Left lung (tissue), 10 donors: ENCODE measurements around the gene FHL1. TPM values are rescaled to one million over a fixed set of nuclear protein-coding genes. Genes with fewer than 3 reads are reported as not detected.

Source experiments
- ATAC-seq: fragments of 200-7000 bp; cut with Tn5 transposase; one replicate; pipeline ENCODE4 v1.9.1; 2020; ENCODE audit warnings: moderate library complexity
- DNase-seq, 4 donors: peaks; one replicate each; pipeline ENCODE4 v3.0.0-alpha.2; 2013 to 2020
- H3K27ac ChIP-seq, 2 donors: fragments of 200-600 bp; sonication (generic) in 1 of 2; one replicate each; pipeline versions ENCODE4 v1.5.0 to v1.8.0; 2020 to 2021
- H3K27me3 ChIP-seq, 2 donors: fragments of 200-600 bp; sonication (generic) in 1 of 2; one replicate each; pipeline versions ENCODE4 v1.5.0 to v1.8.0; 2020 to 2021
- H3K36me3 ChIP-seq, 2 donors: fragments of 200-600 bp; sonication (generic) in 1 of 2; one replicate each; pipeline versions ENCODE4 v1.5.0 to v1.8.0; 2020 to 2021
- H3K4me1 ChIP-seq, 2 donors: fragments of 200-600 bp; one replicate each; pipeline ENCODE4 v1.8.0; 2021
- H3K4me3 ChIP-seq, 2 donors: fragments of 200-600 bp; sonication (generic) in 1 of 2; one replicate each; pipeline versions ENCODE4 v1.5.0 to v1.8.0; 2020 to 2021; ENCODE audit warnings: mild to moderate bottlenecking in 1 of 2
- H3K9me3 ChIP-seq, 2 donors: fragments of 200-600 bp; sonication (generic) in 1 of 2; one replicate each; pipeline versions ENCODE4 v1.5.0 to v1.8.0; 2020 to 2021
- intact Hi-C, 2 donors: fragments of 100-400 bp; cut with DNase I; formaldehyde crosslinking; loops; one replicate each; pipeline versions ENCODE4 v1.11.2 to v1.14.2; 2022
- polyA plus RNA-seq, 6 donors: library from polyadenylated mRNA; unstranded; fragments of 120-200 nt; gene quantifications; one replicate each; pipeline ENCODE4 v1.2.1, GENCODE V29; 2013; ENCODE audit not compliant: insufficient read length in 6 of 6
- total RNA-seq, 2 donors: library from RNA; stranded (reverse); fragmentation: NEBNext Ultra II Directional; extraction: Animal tissue kit (Norgen Biotek cat#: 25700); gene quantifications; one replicate each; pipeline ENCODE4 v1.2.1, GENCODE V29; 2021
- TF ChIP-seq, protein P1 (sequence below), 2 donors: fragments of 200-600 bp; sonication (generic) in 1 of 2; IDR thresholded peaks; one replicate each; pipeline versions ENCODE4 v1.5.0 to v1.8.0; 2021; ENCODE audit warnings: antibody characterized with exemption in 2 of 2
- donor health status: DM: no; HTN: yes; CAD: no.
- donor health status: DM: no; HTN: no; CAD: no.

Gene FHL1
- total and polyA plus RNA-seq, 8 donors = 118 to 276 (median 249) TPM

DNA sequence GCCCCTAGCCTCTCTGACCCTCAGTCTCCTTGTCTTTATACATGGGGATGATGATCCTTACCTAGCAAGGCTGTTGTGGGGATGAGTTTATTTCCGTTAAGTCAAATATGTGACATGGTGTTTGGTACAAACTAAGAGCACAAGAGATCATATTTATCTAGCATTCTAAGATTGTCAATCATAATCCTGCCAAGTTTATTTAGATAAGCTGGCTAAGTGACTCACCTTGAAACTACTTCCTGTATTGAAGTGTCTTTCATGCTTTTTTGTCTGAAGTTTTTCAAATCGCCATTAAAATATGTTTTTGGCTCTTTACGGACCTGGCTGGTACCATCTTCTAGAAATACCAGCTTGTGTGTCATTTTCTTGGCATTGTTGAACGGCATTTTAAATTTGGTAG is 73.2 kb downstream of the FHL1 start:
- no peaks in the 10 kb centered on the region for H3K9me3 ChIP-seq
- DNase-seq = no peak
- no peak for ATAC-seq
- no peak overlapping the region for H3K4me3 ChIP-seq
- TF ChIP-seq, protein P1, sequence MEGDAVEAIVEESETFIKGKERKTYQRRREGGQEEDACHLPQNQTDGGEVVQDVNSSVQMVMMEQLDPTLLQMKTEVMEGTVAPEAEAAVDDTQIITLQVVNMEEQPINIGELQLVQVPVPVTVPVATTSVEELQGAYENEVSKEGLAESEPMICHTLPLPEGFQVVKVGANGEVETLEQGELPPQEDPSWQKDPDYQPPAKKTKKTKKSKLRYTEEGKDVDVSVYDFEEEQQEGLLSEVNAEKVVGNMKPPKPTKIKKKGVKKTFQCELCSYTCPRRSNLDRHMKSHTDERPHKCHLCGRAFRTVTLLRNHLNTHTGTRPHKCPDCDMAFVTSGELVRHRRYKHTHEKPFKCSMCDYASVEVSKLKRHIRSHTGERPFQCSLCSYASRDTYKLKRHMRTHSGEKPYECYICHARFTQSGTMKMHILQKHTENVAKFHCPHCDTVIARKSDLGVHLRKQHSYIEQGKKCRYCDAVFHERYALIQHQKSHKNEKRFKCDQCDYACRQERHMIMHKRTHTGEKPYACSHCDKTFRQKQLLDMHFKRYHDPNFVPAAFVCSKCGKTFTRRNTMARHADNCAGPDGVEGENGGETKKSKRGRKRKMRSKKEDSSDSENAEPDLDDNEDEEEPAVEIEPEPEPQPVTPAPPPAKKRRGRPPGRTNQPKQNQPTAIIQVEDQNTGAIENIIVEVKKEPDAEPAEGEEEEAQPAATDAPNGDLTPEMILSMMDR (IDR thresholded peaks at IDR 0.05) = no peak
- H3K4me1 ChIP-seq = no peaks in the 10 kb centered on the region
- H3K36me3 ChIP-seq = peaks cover 0 to 17% of the 10 kb centered on the region in 2 donors
- no peak overlapping the region for H3K27ac ChIP-seq
- H3K27me3 ChIP-seq = no peaks in the 10 kb centered on the region
- intact Hi-C loops = no loop called here

DNA sequence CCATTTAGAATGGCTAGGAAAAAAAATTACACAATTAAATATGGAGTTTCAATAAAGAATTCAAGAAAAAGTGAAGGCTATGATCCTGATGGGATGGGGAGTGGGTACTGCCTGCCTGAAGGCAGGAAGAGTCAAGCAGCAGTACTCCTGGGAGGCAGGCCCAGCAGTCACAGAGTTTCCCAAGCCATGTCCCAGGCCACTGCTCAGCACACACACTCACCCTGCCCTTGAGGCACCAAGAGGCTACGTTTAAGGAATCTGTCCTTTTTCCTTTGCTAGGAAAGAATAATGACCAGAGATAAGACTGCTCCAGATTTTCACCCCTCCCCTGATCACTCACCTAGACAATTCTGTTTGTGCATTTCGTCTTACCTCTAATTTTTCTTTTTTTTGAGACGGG is 73.6 kb downstream of the FHL1 start:
- intact Hi-C loops = no loop called here
- Histone ChIP-seq H3K9me3 (no peaks in the 10 kb centered on the region), H3K27me3 (no peaks in the 10 kb centered on the region), H3K27ac (no peak overlapping the region), H3K4me1 (no peaks in the 10 kb centered on the region), H3K36me3 (peaks cover 0 to 17% of the 10 kb centered on the region in 2 donors), H3K4me3 (no peak overlapping the region)
- DNase-seq (no peak), ATAC-seq (no peak)
- TF ChIP-seq, protein P1 (IDR thresholded peaks at IDR 0.05) = no peak

DNA sequence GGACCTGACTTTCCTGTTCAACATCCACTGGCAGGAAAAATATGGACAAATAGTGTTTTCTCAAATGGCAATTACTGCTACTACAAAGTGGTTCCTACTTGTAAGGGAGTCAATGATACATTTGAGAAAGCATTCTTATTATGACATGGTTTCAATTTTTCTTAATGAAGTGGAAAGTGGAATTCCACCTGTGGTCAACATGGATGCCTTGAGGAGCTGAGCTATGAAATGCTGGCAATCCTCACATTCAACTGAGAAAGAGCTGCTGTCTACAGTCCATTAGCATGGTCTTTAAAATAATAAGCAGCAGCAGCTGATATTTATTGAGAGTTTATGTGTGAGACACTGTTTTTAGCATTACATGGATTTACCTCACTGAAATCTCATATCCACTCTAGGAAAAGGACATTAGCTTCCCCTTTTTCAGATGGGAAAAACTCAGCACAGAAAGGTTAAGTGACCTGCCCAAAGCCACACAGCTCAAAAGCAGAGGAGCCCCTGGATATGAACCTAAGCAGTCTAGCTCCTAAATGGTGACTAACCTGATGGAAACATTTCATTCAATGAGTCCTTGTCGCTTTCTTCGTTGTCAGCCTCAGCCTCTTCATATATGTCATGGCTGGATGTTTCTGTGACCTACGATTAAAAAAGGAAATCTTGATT is 74.6 kb downstream of the FHL1 start:
- TF ChIP-seq, protein P1 (IDR thresholded peaks at IDR 0.05) = no peak
- Histone ChIP-seq H3K36me3 (peaks cover 0 to 17% of the 10 kb centered on the region in 2 donors), H3K4me1 (no peaks in the 10 kb centered on the region), H3K4me3 (no peak overlapping the region), H3K9me3 (no peaks in the 10 kb centered on the region), H3K27ac (no peak overlapping the region), H3K27me3 (no peaks in the 10 kb centered on the region)
- intact Hi-C loops = no loop called here
- ATAC-seq = no peak
- no peak for DNase-seq

DNA sequence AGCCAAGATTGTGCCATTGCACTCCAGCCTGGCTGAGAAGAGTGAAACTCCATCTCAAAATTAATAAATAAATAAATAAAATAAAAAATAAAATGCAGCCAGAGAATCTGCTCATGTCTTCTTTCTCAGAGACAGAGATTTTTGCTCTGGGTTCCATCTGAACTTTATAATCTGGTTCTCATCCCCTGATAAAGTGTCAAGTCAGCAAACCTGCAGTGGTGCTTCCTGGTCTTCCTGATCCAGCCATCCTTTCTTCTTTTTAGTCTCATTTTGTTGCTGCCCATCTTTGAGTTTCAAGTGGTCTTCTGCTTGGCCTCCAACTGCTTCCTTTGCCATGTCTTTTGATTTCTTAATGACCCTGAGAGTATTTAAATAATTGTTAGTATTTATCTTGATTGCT is 79.7 kb downstream of the FHL1 start:
- H3K27ac ChIP-seq = no peak overlapping the region
- H3K4me1 ChIP-seq = no peaks in the 10 kb centered on the region
- ATAC-seq (no peak), DNase-seq (no peak)
- no peak overlapping the region for H3K4me3 ChIP-seq
- TF ChIP-seq, protein P1 (IDR thresholded peaks at IDR 0.05) = no peak
- no peaks in the 10 kb centered on the region for H3K9me3 ChIP-seq
- peaks cover 0 to 9% of the 10 kb centered on the region in 2 donors for H3K36me3 ChIP-seq
- intact Hi-C loops = no loop called here
- H3K27me3 ChIP-seq = peaks cover 0 to 3% of the 10 kb centered on the region in 2 donors

DNA sequence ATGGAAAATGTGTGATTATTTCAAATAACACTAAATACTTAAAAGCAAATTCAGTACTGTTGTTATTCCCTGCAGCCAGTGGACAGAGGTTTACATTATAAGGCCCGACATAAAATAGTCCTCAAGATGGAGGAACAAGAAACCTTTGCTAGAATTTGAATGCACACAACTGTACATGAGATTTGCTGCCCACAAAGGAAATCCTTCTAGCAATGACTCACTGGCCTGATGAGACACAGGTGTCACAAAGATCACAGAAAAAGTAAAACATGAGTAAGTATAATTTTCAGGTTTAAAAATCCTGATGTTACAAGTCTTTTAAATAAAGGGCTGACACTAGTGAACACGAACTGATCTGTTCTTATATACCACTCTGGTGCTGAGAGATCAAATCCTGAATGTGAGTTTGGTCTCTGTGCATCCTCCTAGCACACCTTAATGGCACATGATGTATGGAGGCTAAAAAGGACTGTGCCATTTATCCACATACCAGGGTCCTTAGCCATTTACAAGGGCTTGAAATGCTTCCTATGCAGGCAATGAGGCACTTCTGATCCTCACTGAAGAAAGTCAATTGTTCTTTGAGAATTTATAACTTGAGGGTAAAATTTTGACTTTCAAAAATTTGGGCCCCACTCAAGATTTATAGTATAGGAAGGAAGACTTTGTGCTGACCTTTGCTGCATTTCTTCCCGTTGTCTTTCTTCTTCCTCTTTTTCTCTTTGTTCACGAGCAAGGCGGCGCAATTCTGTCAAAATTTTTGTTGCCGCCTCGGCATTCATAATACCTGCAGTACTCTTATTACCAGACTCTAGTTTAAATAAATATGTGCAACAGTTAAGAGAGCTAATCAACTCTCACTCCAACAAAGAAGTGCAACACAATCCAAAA is 80.9 kb downstream of the FHL1 start:
- Histone ChIP-seq H3K4me1 (no peaks in the 10 kb centered on the region), H3K36me3 (peaks cover 0 to 7% of the 10 kb centered on the region in 2 donors), H3K9me3 (no peaks in the 10 kb centered on the region), H3K27ac (no peak overlapping the region), H3K27me3 (peaks cover 0 to 3% of the 10 kb centered on the region in 2 donors), H3K4me3 (no peak overlapping the region)
- intact Hi-C loops = no loop called here
- TF ChIP-seq, protein P1 (IDR thresholded peaks at IDR 0.05) = no peak
- DNase-seq (no peak), ATAC-seq (no peak)
